Neural progenitor cell (in vitro differentiated cells): ENCODE data around the gene CPLANE1. TPM values are rescaled to one million over a fixed set of nuclear protein-coding genes. Genes with fewer than 3 reads are reported as not detected.

Experiments used
- DNase-seq: peaks from one replicate; pipeline ENCODE4 v3.0.0-alpha.2; 2016; ENCODE audit warnings: low spot score
- H2AFZ ChIP-seq: fragments of 200-600 bp; sonication (generic); replicated peaks from 2 replicates; pipeline ENCODE4 v1.6.1; 2016; ENCODE audit warnings: antibody characterized with exemption
- H3F3A ChIP-seq: fragments of 200-600 bp; sonication (generic); 2 replicates; pipeline ENCODE4 v1.6.1; 2016; ENCODE audit warnings: antibody characterized with exemption, low read depth
- H3K27ac ChIP-seq: fragments of 200-600 bp; sonication (generic); 2 replicates; pipeline ENCODE4 v1.5.1; 2016; ENCODE audit warnings: mild to moderate bottlenecking
- H3K27me3 ChIP-seq: fragments of 200-600 bp; sonication (generic); 2 replicates; pipeline ENCODE4 v1.6.1; 2016; ENCODE audit warnings: mild to moderate bottlenecking, moderate library complexity
- H3K36me3 ChIP-seq: fragments of 200-600 bp; sonication (generic); 2 replicates; pipeline ENCODE4 v1.5.1; 2016
- H3K4me1 ChIP-seq: fragments of 200-600 bp; sonication (generic); 2 replicates; pipeline ENCODE4 v1.6.1; 2016; ENCODE audit warnings: mixed run types
- H3K4me2 ChIP-seq: fragments of 200-600 bp; sonication (generic); 2 replicates; pipeline ENCODE4 v1.6.1; 2016
- H3K4me3 ChIP-seq: fragments of 200-600 bp; sonication (generic); 2 replicates; pipeline ENCODE4 v1.5.1; 2016
- H3K79me2 ChIP-seq: fragments of 200-600 bp; sonication (generic); 2 replicates; pipeline ENCODE4 v1.6.1; 2016; ENCODE audit warnings: low read depth
- H3K9ac ChIP-seq: fragments of 200-600 bp; sonication (generic); 2 replicates; pipeline ENCODE4 v1.6.1; 2016
- H3K9me3 ChIP-seq: fragments of 200-600 bp; sonication (generic); 2 replicates; pipeline ENCODE4 v1.5.1; 2016; ENCODE audit warnings: low read depth
- H4K20me1 ChIP-seq: fragments of 200-600 bp; sonication (generic); 2 replicates; pipeline ENCODE4 v1.6.1; 2016; ENCODE audit warnings: low read depth
- H3K27ac Mint-ChIP-seq: 3 replicates; pipeline ENCODE4 v1.8.0; 2021; ENCODE audit warnings: mixed read lengths
- H3K27me3 Mint-ChIP-seq: 2 replicates; pipeline ENCODE4 v1.8.0; 2022; ENCODE audit warnings: low read depth, mild to moderate bottlenecking, inconsistent platforms, moderate library complexity, mixed read lengths; ENCODE audit not compliant: insufficient read depth
- H3K36me3 Mint-ChIP-seq: 3 replicates; pipeline ENCODE4 v1.8.0; 2021; ENCODE audit warnings: mixed read lengths
- H3K4me1 Mint-ChIP-seq: 3 replicates; pipeline ENCODE4 v1.8.0; 2021; ENCODE audit warnings: mixed read lengths
- H3K4me3 Mint-ChIP-seq: 3 replicates; pipeline ENCODE4 v1.8.0; 2021; ENCODE audit warnings: mild to moderate bottlenecking, moderate library complexity, mixed read lengths
- H3K9me3 Mint-ChIP-seq: 3 replicates; pipeline ENCODE4 v1.8.0; 2020; ENCODE audit warnings: mixed read lengths
- EZH2 ChIP-seq: fragments of 200-600 bp; sonication (generic); IDR thresholded peaks from 2 replicates; pipeline ENCODE4 v1.6.1; 2017; ENCODE audit warnings: antibody characterized with exemption, mild to moderate bottlenecking, moderate library complexity
- EZH2phosphoT487 ChIP-seq: fragments of 200-600 bp; sonication (generic); IDR thresholded peaks from 2 replicates; pipeline ENCODE4 v1.6.1; 2017; ENCODE audit warnings: antibody characterized with exemption
- total RNA-seq: library from RNA; depleted of rRNA; stranded (reverse); fragments of >200 nt; gene quantifications from 2 replicates; pipeline ENCODE4 v1.2.3, GENCODE V29; 2015; ENCODE audit warnings: low replicate concordance
- TF ChIP-seq, protein P1 (sequence below): fragments of 200-600 bp; sonication (generic); IDR thresholded peaks from 2 replicates; pipeline ENCODE4 v1.5.1; 2017; ENCODE audit warnings: antibody characterized with exemption, mild to moderate bottlenecking

CPLANE1 gene
- total RNA-seq, 1 donor from 2014 or later: 23.4 TPM

DNA sequence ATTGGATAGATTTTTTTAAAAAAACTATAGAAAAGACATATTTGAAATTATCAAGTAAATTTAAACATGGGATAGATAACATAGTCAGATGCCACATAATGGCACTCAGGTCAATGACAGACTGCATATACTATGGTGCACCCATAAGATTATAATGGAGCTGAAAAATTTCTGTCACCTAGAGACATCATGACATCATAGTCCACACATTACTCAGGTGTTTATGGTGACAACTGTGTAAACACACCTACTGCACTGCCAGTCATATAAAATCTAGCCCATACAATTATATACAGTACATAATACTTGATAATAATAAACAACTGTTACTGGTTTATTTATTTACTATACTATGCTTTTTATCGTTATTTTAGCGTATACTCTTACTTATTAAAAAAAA is 58.6 kb downstream of the CPLANE1 start:
- no peak for DNase-seq
- no peak for TF ChIP-seq EZH2phosphoT487
- TF ChIP-seq, protein P1, sequence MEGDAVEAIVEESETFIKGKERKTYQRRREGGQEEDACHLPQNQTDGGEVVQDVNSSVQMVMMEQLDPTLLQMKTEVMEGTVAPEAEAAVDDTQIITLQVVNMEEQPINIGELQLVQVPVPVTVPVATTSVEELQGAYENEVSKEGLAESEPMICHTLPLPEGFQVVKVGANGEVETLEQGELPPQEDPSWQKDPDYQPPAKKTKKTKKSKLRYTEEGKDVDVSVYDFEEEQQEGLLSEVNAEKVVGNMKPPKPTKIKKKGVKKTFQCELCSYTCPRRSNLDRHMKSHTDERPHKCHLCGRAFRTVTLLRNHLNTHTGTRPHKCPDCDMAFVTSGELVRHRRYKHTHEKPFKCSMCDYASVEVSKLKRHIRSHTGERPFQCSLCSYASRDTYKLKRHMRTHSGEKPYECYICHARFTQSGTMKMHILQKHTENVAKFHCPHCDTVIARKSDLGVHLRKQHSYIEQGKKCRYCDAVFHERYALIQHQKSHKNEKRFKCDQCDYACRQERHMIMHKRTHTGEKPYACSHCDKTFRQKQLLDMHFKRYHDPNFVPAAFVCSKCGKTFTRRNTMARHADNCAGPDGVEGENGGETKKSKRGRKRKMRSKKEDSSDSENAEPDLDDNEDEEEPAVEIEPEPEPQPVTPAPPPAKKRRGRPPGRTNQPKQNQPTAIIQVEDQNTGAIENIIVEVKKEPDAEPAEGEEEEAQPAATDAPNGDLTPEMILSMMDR: no peak
- Mint-ChIP-seq H3K9me3 (no peaks in the 10 kb centered on the region), H3K36me3 (peaks cover 10% of the 10 kb centered on the region), H3K4me3 (no peak overlapping the region), H3K4me1 (no peaks in the 10 kb centered on the region), H3K27me3 (no peaks in the 10 kb centered on the region), H3K27ac (no peak overlapping the region)
- H3K27me3 ChIP-seq: no peaks in the 10 kb centered on the region
- no peaks in the 10 kb centered on the region for H3K4me1 ChIP-seq
- H2AFZ ChIP-seq: no peak overlapping the region
- H4K20me1 ChIP-seq: no peaks in the 10 kb centered on the region
- H3K36me3 ChIP-seq: no peaks in the 10 kb centered on the region
- H3K9me3 ChIP-seq: no peaks in the 10 kb centered on the region
- no peak overlapping the region for H3K9ac ChIP-seq
- H3F3A ChIP-seq: no peaks in the 10 kb centered on the region
- H3K4me3 ChIP-seq: no peak overlapping the region
- no peak overlapping the region for H3K4me2 ChIP-seq
- H3K27ac ChIP-seq: no peak overlapping the region
- no peaks in the 10 kb centered on the region for H3K79me2 ChIP-seq

DNA sequence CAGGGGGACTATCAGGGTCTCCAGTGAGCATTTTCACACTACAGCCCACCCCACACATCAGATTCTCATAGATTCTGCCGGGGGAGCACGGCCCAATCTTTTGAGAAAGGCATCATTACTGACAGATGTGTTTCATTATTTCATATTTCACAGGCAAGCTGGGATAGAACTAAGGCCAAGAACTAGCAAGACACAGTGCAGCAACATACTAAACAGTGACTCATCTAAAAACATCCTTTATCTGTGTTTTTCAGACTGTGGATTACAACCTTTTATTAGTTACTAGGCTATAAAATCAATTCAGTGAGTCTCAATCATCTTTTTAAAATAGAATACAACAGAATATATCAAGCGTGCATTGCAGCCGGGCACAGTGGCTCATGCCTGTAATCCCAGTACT is 59.8 kb downstream of the CPLANE1 start:
- no peaks in the 10 kb centered on the region for H3K9me3 Mint-ChIP-seq
- H3K4me1 ChIP-seq: no peaks in the 10 kb centered on the region
- H2AFZ ChIP-seq: no peak overlapping the region
- H3K36me3 ChIP-seq: no peaks in the 10 kb centered on the region
- H3K79me2 ChIP-seq: no peaks in the 10 kb centered on the region
- H3K36me3 Mint-ChIP-seq: peaks cover 9% of the 10 kb centered on the region
- no peak overlapping the region for H3K9ac ChIP-seq
- H3K9me3 ChIP-seq: no peaks in the 10 kb centered on the region
- H3K27me3 ChIP-seq: no peaks in the 10 kb centered on the region
- no peak overlapping the region for H3K4me2 ChIP-seq
- no peak overlapping the region for H3K27ac Mint-ChIP-seq
- H3K27me3 Mint-ChIP-seq: no peaks in the 10 kb centered on the region
- H3F3A ChIP-seq: no peaks in the 10 kb centered on the region
- no peak overlapping the region for H3K27ac ChIP-seq
- no peak for DNase-seq
- no peak overlapping the region for H3K4me3 Mint-ChIP-seq
- H3K4me1 Mint-ChIP-seq: no peaks in the 10 kb centered on the region
- no peaks in the 10 kb centered on the region for H4K20me1 ChIP-seq
- no peak overlapping the region for H3K4me3 ChIP-seq
- TF ChIP-seq, protein P1: no peak
- TF ChIP-seq EZH2 (no peak), EZH2phosphoT487 (no peak)

DNA sequence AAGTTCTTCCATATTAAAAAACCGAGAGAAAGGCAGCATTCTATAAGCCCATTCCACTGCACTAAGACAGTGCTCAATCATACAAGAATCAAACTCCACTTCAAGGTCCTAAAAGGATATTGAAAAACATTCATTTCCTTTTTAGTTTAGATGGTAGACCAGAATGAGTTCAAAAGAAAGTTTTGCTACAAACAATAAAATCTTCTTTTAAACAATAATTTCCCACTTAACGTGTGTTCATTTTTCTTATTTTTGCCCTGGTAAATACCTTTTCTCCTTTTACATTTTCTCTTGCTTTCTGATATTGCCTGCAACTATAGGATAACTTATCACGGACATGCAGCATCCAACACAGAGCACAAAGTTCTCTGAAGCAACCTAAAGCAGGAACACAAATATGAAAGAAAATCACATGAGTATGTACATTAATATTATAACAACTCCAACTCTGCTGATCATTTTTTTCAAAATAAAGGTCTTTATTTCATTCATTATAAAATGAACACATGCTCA is 61.7 kb downstream of the CPLANE1 start:
- H3K27ac Mint-ChIP-seq: no peak overlapping the region
- Histone ChIP-seq H3K36me3 (peaks cover 4% of the 10 kb centered on the region), H3K9ac (no peak overlapping the region), H4K20me1 (no peaks in the 10 kb centered on the region), H3K27ac (no peak overlapping the region), H3K27me3 (no peaks in the 10 kb centered on the region), H3K9me3 (no peaks in the 10 kb centered on the region), H3K79me2 (no peaks in the 10 kb centered on the region), H2AFZ (no peak overlapping the region), H3K4me3 (no peak overlapping the region), H3F3A (no peaks in the 10 kb centered on the region), H3K4me2 (no peak overlapping the region), H3K4me1 (no peaks in the 10 kb centered on the region)
- no peaks in the 10 kb centered on the region for H3K27me3 Mint-ChIP-seq
- TF ChIP-seq, protein P1: no peak
- no peak for TF ChIP-seq EZH2
- TF ChIP-seq EZH2phosphoT487: no peak
- no peaks in the 10 kb centered on the region for H3K4me1 Mint-ChIP-seq
- peaks cover 13% of the 10 kb centered on the region for H3K36me3 Mint-ChIP-seq
- DNase-seq: no peak
- H3K4me3 Mint-ChIP-seq: no peak overlapping the region
- no peaks in the 10 kb centered on the region for H3K9me3 Mint-ChIP-seq
